Heart left ventricle (tissue), 13 donors: Measurements from ENCODE around the gene ALPL.

Source experiments
- POLR2A ChIP-seq, 2 donors: fragments of 450-650 bp; IDR thresholded peaks; one replicate each; pipeline ENCODE4 v1.6.1; 2017; ENCODE audit warnings: antibody characterized with exemption in 2 of 2, mild to moderate bottlenecking in 2 of 2, moderate library complexity in 2 of 2
- TF ChIP-seq, protein P1 (sequence below), 12 donors: fragments of 200-600 bp; sonication (generic) in 4 of 12; IDR thresholded peaks; one replicate each; pipeline versions ENCODE4 v1.5.0 to v1.8.0; 2018 to 2022; ENCODE audit warnings: antibody characterized with exemption in 12 of 12, mild to moderate bottlenecking in 5 of 12
- donor health status: ischemic (EF 13 %, LVEDD 7.1; RV severe dilation, severe dysfunction).
- donor health status: DM: no; HTN: yes; CAD: no.
- donor health status: DM: no; HTN: no; CAD: no.
- donor health status: ischemic (EF 25% LVEDD 6.9; RV normal size, moderate dysfunction).
- donor health status: ischemic (EF 25% LVEDD 5.7; RV mildly dilated, moderate dysfunction).
- donor health status: ischemic (EF 35%, LVEDD 5.7; RV mildly dilated, moderate dysfunction).
- donor health status: nonischemic (EF 11% LVEDD 7.7; RV severe dilation, severe dysfunction).
- donor health status: DM: yes; HTN: yes; CAD: no.
- donor health status: PGD.
- donor health status: ischemic (EF 29% LVEDD 5.4; RV normal size, mild dysfunction).
- donor health status: nonischemic (EF 23%, LVEDD 6.1; RV moderate dilation, normal function).

DNA sequence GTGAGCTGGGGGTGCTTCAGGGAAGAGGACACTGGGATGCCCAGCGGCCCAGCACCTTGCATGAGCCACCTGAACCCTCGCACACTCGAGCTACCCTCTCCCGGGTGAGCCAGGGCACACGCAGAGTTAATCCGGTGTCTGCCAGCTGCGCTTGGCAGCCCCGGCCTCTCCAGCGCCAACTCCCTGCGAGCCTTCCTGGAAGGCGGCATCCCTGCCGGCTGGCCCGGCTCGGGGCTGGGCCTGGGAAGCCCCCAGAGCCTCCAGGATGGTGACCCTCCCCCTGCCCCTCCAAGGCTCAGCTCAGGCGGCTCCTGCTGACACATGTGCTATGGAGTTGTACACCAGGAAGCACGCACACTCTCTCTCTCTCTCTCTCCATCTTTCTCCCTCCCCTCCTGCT is 111.3 kb downstream of the ALPL start:
- TF ChIP-seq, protein P1, sequence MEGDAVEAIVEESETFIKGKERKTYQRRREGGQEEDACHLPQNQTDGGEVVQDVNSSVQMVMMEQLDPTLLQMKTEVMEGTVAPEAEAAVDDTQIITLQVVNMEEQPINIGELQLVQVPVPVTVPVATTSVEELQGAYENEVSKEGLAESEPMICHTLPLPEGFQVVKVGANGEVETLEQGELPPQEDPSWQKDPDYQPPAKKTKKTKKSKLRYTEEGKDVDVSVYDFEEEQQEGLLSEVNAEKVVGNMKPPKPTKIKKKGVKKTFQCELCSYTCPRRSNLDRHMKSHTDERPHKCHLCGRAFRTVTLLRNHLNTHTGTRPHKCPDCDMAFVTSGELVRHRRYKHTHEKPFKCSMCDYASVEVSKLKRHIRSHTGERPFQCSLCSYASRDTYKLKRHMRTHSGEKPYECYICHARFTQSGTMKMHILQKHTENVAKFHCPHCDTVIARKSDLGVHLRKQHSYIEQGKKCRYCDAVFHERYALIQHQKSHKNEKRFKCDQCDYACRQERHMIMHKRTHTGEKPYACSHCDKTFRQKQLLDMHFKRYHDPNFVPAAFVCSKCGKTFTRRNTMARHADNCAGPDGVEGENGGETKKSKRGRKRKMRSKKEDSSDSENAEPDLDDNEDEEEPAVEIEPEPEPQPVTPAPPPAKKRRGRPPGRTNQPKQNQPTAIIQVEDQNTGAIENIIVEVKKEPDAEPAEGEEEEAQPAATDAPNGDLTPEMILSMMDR (IDR thresholded peaks at IDR 0.05): no peak
- TF ChIP-seq POLR2A (IDR thresholded peaks at IDR 0.05): no peak
